NK-92 (cell line): Measurements from ENCODE around the gene ITGB3BP.
"Not testable (repeated sequence)": the region's sequence is repeated elsewhere in the genome, so short reads cannot be mapped to it uniquely, and the experiment has no call there.

Source experiments
- DNase-seq: peaks from one replicate; lab custom pipeline; 2025; ENCODE audit not compliant: unreplicated experiment; lab: John Stamatoyannopoulos, UW

The ITGB3BP gene, protein sequence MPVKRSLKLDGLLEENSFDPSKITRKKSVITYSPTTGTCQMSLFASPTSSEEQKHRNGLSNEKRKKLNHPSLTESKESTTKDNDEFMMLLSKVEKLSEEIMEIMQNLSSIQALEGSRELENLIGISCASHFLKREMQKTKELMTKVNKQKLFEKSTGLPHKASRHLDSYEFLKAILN

DNA sequence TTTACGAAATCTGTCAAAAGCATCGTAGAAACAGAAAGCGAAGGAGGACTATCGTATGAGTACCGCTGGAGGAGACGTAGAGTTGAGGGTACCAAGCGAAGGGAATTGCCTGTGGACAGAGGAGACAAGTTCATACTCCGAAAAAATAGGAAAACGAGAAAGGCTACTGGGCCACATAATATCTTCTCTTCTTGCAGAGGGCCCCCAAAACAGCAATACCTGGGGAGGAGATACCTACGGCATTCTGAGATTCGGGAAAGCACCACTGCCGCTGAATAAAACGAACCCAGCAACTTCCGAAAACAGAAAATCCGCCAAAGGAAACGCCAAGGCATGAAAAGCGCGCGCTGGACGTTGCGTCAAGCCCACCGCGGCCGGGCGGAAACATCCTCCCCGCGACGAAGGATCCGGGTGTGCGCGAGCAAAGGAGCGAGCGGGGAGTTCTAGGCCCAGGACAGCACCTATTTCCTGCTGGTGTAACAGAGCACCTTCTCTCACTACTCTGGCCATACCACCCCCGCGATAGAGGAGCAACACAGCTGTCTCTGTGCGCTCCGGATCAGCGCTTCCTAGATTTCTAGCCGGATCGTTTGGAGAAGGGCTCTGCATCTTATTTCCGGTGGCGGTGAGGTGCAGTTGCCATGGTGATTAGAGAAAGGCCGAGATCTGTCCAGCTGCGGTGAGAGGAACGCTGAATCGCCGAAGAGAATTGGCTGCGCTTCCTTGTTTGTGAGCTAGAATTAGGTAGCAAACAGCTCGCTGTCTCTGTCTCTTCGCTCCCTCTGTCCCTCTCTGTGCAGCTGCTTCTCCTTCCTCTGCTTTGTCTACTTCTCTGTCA lies at the start of gene ITGB3BP, which contains the start of gene EFCAB7:
ITGB3BP (minus strand) TSS at position 335 of the 838 bp plus-strand sequence; CDS start at position 243, 92 bp downstream.
EFCAB7 (plus strand) TSS at position 635 of the 838 bp plus-strand sequence. CDS start 2,048 bp downstream, outside the sequence.
- DNase-seq = no peak

DNA sequence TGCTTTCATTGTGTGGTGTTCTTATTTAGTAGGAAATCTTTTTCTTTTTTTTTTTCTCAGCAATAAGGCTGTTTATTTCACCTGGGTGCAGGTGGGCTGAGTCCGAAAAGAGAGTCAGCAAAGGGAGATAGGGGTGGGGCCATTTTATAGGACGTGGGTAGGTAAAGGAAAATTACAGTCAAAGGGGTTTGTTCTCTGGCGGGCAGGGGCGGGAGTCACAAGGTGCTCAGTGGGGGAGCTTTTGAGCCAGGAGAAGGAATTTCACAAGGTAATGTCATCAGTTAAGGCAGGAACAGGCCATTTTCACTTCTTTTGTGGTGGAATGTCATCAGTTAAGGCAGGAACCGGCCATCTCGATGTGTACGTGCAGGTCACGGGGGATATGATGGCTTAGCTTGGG lies 49.7 kb upstream of the ITGB3BP start:
- not testable (repeated sequence) for DNase-seq

DNA sequence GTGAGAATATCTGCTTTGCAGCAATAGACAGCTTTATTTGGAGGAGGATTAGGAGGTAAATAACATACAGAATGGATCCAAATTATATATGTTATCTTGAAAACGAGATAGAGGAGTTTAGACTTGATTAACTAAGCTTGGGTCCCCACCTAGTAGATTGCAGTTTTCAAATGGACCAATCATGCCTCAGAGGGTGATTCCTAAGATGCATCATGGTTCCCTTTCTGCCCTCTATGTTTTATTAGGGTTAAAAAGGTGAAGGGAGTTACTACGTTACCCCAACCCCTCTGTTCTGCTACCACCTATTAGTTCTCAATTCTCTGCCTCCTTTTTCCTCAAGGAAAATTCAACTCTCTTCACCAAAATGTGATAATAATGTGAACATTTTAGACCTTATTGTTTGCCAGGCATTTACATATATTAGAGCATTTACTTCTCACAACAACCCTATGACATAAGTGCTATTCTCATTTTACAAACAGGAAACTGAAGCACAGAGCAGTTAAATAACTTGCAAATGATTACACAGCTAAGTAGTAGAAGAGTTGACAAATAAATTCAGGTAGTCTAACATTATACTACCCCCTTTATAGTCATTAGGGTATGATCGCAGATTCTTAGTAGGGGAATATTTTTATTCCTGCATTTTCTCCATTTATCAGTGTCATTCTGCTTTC lies 46.8 kb upstream of the ITGB3BP start:
- DNase-seq = no peak

DNA sequence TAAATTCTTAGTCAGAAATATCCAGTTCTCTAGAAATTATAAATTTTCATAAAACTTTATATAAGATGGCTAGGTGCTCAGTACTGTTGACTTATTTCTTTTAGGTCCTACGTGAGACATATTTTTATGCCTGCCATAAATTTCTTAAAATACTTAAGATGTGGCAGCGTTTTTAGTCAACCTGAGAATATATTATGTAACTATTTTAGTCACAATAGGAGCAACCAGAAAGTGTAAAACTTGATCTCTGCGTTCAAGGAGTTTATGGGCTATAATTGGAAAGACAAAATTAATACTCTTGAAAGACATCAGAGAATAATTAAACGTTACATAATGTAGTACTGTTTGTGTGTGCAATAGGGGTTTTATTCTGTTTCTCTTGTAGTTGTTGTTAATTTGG lies 46.0 kb upstream of the ITGB3BP start:
- no peak for DNase-seq

DNA sequence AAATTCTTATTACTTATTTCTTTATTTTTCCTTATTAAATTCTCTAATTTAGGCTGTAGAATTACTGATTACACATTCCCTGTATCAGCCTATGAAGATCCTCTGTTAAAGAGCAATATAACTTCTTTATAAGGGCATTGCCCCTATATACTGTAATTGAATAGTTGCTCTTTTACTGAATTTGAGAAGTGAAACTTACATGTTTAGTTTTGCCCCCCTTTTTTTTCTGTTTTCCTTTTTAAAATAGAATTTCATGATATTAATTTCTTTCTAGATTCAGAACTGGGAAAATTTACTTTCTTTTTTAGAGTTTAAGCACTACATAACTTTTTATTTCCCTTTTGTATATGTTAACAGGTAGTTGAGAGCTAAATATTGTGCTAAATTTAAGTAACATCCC lies 40.7 kb upstream of the ITGB3BP start:
- DNase-seq = no peak

DNA sequence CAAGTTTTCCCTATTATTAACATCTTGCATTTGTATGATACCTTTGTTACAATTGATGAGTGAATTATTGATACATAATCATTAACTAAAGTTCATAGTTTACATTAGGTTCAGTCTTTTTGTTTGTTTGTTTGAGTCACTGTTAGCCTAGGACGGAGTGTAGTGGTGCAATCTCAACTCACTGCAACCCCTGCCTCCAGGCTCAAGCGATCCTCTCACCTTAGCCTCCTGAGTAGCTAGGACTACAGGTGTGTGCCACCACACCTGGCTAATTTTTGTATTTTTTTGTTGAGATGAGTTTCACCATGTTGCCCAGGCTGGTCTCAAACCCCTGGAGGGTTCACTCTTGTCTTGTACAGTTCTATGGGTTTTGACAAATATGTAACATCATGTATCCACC lies 36.3 kb upstream of the ITGB3BP start:
- DNase-seq = no peak

DNA sequence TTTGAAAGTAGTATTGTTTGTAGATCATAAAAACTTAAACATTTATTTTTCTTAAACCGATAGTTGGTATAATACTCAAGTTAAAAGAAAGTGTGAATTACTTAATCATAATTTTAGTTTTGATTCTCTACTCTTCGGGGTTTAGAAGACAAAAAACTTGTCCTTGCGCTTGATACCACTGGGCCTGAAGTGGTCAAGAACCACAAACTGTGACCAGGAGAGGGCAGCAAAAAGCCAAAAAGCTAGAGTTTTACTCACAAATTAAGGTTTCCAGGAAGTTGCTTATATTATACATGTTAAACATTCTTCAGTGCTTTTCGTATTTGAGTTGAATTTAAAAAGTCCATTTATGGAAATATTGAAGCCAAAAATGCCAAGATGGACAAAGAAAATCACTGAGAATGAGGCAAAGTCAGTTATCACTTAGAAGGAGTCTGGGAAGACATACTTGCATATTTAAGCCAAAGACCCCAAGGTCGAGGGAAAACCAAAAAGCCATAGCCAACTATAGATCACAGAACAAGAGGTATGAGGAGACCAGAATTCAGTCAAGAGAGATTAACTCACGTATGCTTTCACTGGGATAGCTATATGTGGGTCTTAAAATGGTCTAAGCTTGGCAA lies 34.5 kb upstream of the ITGB3BP start:
- no peak for DNase-seq

DNA sequence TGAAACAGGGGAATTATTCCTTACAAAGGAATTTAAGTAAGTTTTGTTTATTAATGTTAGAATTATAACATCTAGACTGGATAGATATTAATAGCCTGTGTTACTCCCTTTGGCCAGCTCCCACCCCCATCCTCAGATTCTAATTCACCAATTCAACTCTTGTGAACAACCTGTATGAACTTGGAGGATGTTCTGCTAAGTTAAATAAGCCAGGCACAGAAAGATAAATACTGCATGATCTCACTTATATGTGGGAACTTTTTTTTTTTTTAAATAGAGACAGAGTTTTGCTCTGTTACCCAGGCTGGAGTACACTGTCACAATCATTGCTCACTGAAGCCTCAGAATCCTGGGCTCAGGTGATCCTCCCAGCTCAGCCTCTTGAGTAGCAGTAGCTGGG lies 32.5 kb upstream of the ITGB3BP start:
- no peak for DNase-seq

DNA sequence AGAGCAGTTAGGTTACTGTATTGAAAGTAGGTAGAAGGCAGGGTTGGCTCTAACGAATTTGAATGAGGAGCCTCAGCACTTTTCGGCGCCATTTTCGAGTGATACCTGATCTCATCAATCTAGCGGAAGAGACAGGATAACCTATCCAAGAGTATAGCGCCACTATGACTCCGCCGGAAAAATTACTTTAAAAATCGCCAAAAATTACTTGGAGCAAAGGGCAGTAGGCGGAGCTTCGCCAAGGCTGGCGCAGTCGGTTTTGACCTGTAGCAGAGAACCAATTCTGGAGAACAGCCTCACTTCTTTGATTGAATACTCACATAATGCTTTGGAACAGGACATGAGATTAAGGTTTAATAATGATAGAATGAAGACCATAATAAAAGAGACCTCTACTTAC lies 25.9 kb upstream of the ITGB3BP start:
- DNase-seq = no peak

DNA sequence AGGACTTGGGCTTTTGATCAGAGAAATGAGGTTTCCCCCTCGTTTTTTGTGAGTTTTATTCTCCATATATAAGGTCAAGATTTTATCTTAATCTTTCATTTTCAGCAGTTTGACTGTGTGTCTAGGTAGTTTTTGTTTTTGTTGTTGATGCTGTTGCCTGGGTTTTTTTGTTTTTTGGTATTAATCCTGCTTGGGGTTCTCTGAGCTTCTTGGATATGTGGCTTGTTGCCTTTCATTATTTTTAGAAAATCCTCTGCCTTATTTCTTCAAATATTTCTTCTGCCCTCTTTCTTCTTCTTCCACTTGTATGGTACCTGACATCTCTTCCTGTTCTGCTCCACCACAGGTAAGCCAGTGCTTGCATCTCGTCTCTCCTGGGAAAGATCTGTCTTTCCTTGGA lies 25.3 kb upstream of the ITGB3BP start:
- no peak for DNase-seq

DNA sequence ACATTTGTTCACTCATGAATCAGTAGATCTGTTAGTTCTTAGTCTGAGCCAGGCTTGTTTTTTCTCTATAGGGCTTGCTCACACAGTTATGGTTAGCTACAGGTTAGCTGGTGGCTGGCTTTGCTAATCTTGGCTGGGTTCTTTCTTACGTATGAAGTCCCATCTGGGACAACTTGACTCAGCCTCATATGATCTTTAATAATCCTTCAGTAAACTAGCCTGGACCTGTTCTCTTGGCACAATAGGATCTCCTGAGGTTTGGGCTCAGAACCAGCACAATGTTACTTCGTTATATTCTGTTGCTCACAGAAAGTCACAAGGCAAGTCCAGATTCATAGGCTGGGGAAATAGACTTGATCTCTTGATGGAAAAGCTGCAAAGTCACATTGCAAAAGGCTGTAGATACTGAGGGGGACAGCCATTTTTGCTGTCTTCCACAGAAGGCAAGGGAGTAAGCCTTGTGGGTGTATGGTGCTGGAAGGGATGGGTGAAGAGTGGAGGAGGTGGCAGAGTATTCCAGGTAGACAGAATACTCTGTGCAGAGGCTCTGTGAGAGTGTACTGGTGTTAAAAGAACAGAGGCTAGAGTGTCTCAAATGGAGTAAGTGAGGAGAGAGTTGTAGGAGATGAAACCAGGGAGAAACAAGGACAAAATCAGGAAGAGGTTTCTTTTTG lies 24.7 kb upstream of the ITGB3BP start:
- no peak for DNase-seq

DNA sequence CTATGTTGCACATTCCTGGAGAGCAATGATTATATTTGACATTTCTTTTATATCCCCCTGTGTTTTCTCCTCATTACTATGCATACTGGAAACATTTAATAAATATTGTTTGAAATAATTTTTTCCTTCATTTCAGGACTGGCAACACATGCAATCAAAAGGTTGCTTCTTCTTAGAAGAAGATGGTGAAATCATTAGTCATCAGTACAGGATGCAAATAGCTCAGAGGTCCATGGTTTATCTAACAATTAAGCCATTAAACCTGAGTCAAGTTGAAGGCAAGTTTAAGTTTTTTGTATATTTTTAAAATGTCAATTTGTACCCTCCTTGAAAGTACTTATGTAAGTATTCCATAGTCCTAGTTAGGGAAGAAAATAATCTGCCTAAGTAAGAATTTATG lies 22.8 kb upstream of the ITGB3BP start:
- no peak for DNase-seq

DNA sequence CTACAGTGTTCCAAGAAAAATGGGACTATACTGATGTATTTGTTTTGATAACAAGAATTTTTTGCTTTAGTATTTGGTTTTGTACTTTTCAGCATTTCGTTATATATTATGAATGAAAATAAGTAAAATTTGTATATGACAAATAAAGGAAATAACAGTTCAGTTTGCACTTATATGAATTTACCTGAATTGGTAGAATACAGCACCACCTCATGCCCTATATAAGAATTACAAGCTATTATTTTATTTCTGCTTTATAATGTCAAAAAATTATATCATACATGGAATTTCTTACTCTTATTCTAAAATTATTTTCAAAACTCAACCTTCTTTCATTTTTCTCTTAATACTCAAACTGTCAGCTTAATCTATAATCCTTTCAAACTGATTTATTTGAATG lies 14.9 kb upstream of the ITGB3BP start:
- no peak for DNase-seq

DNA sequence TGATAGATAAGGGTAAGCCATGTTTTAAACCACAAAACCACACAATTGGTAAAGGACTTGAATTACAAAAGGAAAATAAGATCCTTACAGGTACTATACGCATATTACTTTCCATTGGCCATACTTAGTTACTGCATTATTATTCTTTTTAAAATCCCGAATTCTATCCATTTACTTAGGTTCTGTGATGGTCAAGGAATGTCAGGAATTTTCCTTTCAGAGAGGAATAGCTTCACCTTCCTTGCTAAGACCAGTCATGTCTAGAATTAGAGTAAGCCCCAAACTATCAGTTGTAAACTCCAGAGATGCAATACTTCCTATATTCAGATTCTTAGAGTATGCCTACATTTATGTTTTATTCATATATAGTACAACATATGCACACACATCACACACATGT lies 14.0 kb upstream of the ITGB3BP start:
- no peak for DNase-seq

DNA sequence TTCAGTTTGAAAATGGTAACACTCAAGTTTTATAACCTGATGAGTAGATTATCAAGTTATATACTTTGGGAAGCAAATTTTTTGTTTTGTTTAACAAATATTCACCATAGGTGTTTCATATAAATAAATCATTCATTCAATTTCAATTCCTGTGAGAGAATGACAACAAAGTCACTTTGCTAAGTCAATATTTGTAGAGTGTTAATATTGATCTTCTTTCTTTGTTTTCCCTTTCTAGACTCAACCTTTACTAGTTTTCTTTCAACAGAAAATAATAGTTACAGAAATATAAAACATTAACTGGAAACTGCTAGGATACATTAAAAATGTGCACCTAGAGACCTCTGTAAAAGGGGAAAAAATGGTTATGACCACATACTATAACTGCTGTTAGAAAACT lies 11.4 kb upstream of the ITGB3BP start:
- no peak for DNase-seq

DNA sequence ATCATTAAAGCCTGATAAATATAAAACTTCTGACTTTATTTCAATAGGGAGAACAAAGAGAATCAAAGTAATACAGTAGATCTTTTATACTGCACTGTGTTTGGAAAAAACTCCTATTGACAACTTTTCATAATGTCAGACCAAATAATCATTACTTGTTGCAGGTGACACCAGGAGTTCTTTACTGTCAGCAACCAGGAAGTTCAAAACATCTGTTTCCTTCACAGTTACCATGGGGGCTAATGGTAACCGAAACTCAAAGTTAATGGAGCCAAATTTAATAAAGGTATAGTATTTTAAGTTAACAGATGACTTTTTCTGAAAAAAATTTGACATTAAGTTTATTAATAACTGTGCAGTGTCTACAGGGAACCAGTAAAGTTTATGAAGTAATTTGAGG lies 10.9 kb upstream of the ITGB3BP start:
- DNase-seq = no peak

DNA sequence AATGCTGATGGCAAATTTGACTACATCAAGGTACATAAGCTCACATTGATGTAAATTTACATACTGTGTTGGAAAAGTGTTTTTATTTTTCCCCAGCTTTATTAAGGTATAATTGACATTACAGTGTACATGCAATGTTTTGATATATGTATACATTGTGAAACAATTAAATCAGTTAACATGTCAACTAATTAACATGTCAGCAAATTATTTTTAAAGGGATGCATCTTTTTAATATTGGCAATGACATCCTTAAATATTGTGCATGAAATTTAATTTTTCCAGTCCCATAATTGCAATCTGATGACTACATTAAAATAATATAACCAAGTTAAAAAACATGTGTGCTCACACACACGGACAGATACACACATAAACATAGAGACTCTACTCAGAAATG lies 9.7 kb upstream of the ITGB3BP start:
- no peak for DNase-seq

DNA sequence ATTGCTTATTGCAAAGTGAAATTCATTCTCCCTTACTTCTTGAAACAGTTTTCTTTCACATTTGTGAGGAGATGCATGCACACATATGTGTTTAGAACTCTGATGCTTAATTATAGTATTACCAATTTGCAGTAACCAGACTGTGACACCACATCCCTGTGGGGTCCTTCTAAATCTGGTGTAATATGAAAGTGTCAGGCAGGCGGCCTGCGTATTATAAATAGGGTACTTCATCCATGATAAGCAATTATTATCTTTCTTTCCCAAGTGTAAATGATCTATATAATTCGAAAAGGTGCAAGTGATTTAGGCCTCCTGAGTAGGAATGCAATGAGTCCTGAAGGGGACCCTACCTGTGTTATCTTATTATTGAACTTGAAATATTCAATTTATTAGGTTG lies 1.2 kb upstream of the ITGB3BP start:
- DNase-seq = no peak

DNA sequence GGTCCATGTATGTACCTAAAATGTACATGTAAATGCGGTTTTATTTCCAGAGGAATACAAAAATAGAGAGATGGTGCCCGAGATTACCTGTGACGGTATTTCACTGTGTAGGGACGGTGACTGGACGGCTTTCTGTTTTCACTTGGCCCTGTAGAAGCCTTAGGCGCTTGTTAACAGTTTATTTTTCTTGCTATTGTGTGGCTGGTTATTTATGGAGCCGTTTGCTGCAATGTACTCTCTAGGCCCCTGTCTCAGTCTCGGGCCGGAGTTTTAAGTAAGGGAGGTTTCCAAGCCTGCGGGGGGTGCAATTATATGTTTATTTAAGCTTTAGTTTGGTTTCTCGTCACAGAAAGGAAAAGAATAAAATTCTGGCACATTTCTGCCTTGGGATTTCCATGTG lies 713 bp upstream of the ITGB3BP start:
- no peak for DNase-seq

DNA sequence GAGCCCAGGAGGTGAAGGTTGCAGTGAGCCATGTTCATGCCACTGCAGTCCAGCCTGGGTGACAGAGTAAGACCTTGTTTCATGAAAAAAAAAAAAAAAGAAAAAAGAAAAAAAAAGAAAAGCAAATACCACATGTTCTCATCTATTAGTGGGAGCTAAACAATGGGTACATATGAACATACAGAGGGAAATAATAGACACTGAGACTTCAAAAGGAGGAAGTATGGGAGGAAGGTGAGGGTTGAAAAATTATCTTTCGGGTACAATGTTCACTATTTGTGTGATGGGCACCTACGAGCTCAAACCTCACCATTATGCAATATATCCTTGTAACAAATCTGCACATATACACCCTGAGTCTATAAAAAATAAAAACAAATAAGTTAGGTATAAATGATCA lies 6.4 kb downstream of the ITGB3BP start:
- no peak for DNase-seq

DNA sequence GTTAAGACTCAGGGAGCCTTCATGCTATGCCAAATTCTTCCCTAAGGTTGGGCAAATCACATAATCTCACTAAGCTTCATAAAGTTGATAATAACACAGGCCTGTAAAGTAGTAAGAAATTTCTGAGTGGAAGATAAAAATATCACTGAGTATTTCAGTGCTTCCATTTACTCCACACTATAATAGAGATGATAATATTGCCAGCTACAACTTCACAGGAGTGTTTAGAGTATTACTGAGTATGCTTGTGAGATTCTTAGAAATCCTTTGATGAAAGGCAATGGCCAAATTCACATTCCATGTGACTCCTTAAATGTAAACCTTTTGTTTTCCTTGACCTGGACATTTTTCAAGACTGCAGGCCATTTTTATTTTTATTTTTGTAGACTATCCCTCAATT lies 10.4 kb downstream of the ITGB3BP start:
- no peak for DNase-seq
